ENCODE data around the gene SORCS2. TPM values are rescaled to one million over a fixed set of nuclear protein-coding genes. Genes with fewer than 3 reads are reported as not detected.

The SORCS2 gene
- polyA plus RNA-seq, 1 donor (not counting 4 experiments of a cell fraction or from before 2014, with no cell fraction given) = 0.09 TPM

GRCh38 chr4:7709431-7709830 is 517.1 kb downstream of the SORCS2 start:
- Histone ChIP-seq H3K4me3 (ENCODE audit: control insufficient read depth in 2 of 3, extremely low read depth in 1 of 3, insufficient read depth in 2 of 3, low read depth in 1 of 3, low read length in 3 of 3) (no peak overlapping the region), H2AFZ (ENCODE audit: control insufficient read depth, low read length) (no peak overlapping the region), H3K9me1 (ENCODE audit: control insufficient read depth, extremely low read depth, insufficient read depth, low read length) (no peaks in the 10 kb centered on the region), H3K4me1 (ENCODE audit: control insufficient read depth, extremely low read depth, insufficient read depth, low read length) (no peaks in the 10 kb centered on the region), H3K4me2 (ENCODE audit: control insufficient read depth, extremely low read depth, insufficient read depth, low read depth, low read length) (no peak overlapping the region), H3K79me2 (ENCODE audit: control insufficient read depth, insufficient read depth, low read length) (no peaks in the 10 kb centered on the region), H3K9me3 (ENCODE audit: control insufficient read depth, low read depth, low read length) (no peaks in the 10 kb centered on the region), H4K20me1 (ENCODE audit: control insufficient read depth, extremely low read depth, insufficient read depth, low read length) (no peaks in the 10 kb centered on the region), H3K9ac (ENCODE audit: control insufficient read depth, extremely low read depth, insufficient read depth, low read length) (no peak overlapping the region), H3K27ac (ENCODE audit: control insufficient read depth, insufficient read depth, low read length) (no peak overlapping the region), H3K36me3 (ENCODE audit: control insufficient read depth in 2 of 2, extremely low read depth in 1 of 2, insufficient read depth in 2 of 2, low read length in 2 of 2) (no peaks in the 10 kb centered on the region), H3K27me3 (ENCODE audit: control insufficient read depth, extremely low read depth, insufficient read depth, low read length) (no peaks in the 10 kb centered on the region)
- DNase-seq (ENCODE audit: low read depth, low spot score) = no peak
- dilution Hi-C loops (cut with MboI; ENCODE audit: extremely low pct_ligation_motif_present, low sequenced_read_pairs) = no loop called here
- no peak for FAIRE-seq
- TF ChIP-seq CTCF (optimal IDR thresholded peaks at IDR 0.05 in 1 of 3, IDR thresholded peaks at IDR 0.05 in 1 of 3, conservative IDR thresholded peaks at IDR 0.05 in 1 of 3; ENCODE audit: extremely low read depth in 1 of 3, insufficient read depth in 2 of 3, low read length in 3 of 3) (no peak), EZH2 (IDR thresholded peaks at IDR 0.05; ENCODE audit: low read length) (no peak)

- H3K27ac ChIP-seq (ENCODE audit: control insufficient read depth, insufficient read depth, low read length) = no peak overlapping the region
- no peak overlapping the region for H3K9ac ChIP-seq (ENCODE audit: control insufficient read depth, extremely low read depth, insufficient read depth, low read length)
- H3K36me3 ChIP-seq (ENCODE audit: control insufficient read depth in 2 of 2, extremely low read depth in 1 of 2, insufficient read depth in 2 of 2, low read length in 2 of 2) = no peaks in the 10 kb centered on the region
- H3K4me2 ChIP-seq (ENCODE audit: control insufficient read depth, extremely low read depth, insufficient read depth, low read depth, low read length) = no peak overlapping the region
- FAIRE-seq (no peak), DNase-seq (ENCODE audit: low read depth, low spot score) (no peak)
- no peaks in the 10 kb centered on the region for H4K20me1 ChIP-seq (ENCODE audit: control insufficient read depth, extremely low read depth, insufficient read depth, low read length)
- dilution Hi-C loops (cut with MboI; ENCODE audit: extremely low pct_ligation_motif_present, low sequenced_read_pairs) = no loop called here
- no peak overlapping the region for H3K4me3 ChIP-seq (ENCODE audit: control insufficient read depth in 2 of 3, extremely low read depth in 1 of 3, insufficient read depth in 2 of 3, low read depth in 1 of 3, low read length in 3 of 3)
- no peaks in the 10 kb centered on the region for H3K9me3 ChIP-seq (ENCODE audit: control insufficient read depth, low read depth, low read length)
- H3K79me2 ChIP-seq (ENCODE audit: control insufficient read depth, insufficient read depth, low read length) = no peaks in the 10 kb centered on the region
- H2AFZ ChIP-seq (ENCODE audit: control insufficient read depth, low read length) = no peak overlapping the region
- no peaks in the 10 kb centered on the region for H3K4me1 ChIP-seq (ENCODE audit: control insufficient read depth, extremely low read depth, insufficient read depth, low read length)
- H3K9me1 ChIP-seq (ENCODE audit: control insufficient read depth, extremely low read depth, insufficient read depth, low read length) = no peaks in the 10 kb centered on the region
- no peak for TF ChIP-seq EZH2 (IDR thresholded peaks at IDR 0.05; ENCODE audit: low read length)
- no peak for TF ChIP-seq CTCF (optimal IDR thresholded peaks at IDR 0.05 in 1 of 3, IDR thresholded peaks at IDR 0.05 in 1 of 3, conservative IDR thresholded peaks at IDR 0.05 in 1 of 3; ENCODE audit: extremely low read depth in 1 of 3, insufficient read depth in 2 of 3, low read length in 3 of 3)
- H3K27me3 ChIP-seq (ENCODE audit: control insufficient read depth, extremely low read depth, insufficient read depth, low read length) = no peaks in the 10 kb centered on the region
Observed at GRCh38 chr4:7710126-7710525, 517.8 kb downstream of the SORCS2 start.

All from keratinocyte (primary cell).